Measurements from ENCODE around the gene HMOX1.

The HMOX1 gene

GRCh38 chr22:35380537-35381423, at the start of gene HMOX1:
Gene HMOX1 (plus strand): TSS chr22:35381096. CDS start chr22:35381174, 78 bp downstream.
- peak; percentile 67 for DNase-seq

- DNase-seq, result no peak
Measured at GRCh38 chr22:35332278-35332677, 48.6 kb upstream of the HMOX1 start.

- DNase-seq, result no peak
Measured at GRCh38 chr22:35333220-35333619, 47.7 kb upstream of the HMOX1 start.

GRCh38 chr22:35334004-35334403, 46.9 kb upstream of the HMOX1 start:
- peak; percentile 62 for DNase-seq

GRCh38 chr22:35335468-35335867, 45.4 kb upstream of the HMOX1 start:
- DNase-seq, result no peak

GRCh38 chr22:35335936-35336781, 44.7 kb upstream of the HMOX1 start:
- DNase-seq, result no peak

GRCh38 chr22:35337932-35338331, 43.0 kb upstream of the HMOX1 start:
- no peak for DNase-seq

- DNase-seq, result no peak
Measured at GRCh38 chr22:35341090-35341874, 39.6 kb upstream of the HMOX1 start.

GRCh38 chr22:35342390-35342789, 38.5 kb upstream of the HMOX1 start:
- no peak for DNase-seq

GRCh38 chr22:35343664-35344550, 37.0 kb upstream of the HMOX1 start:
- peak; percentile 20 for DNase-seq

GRCh38 chr22:35344956-35345690, 35.8 kb upstream of the HMOX1 start:
- DNase-seq, result no peak

GRCh38 chr22:35345808-35346505, 34.9 kb upstream of the HMOX1 start:
- no peak for DNase-seq

- DNase-seq, result no peak
Measured at GRCh38 chr22:35346596-35347220, 34.2 kb upstream of the HMOX1 start.

GRCh38 chr22:35347462-35347861, 33.4 kb upstream of the HMOX1 start:
- DNase-seq, result no peak

GRCh38 chr22:35348026-35348590, 32.8 kb upstream of the HMOX1 start:
- DNase-seq, result no peak

- DNase-seq, result no peak
Measured at GRCh38 chr22:35348703-35349102, 32.2 kb upstream of the HMOX1 start.

GRCh38 chr22:35349368-35349703, 31.6 kb upstream of the HMOX1 start:
- no peak for DNase-seq

- no peak for DNase-seq
Measured at GRCh38 chr22:35349704-35350538, 31.0 kb upstream of the HMOX1 start.

Measured in activated CD4-positive, alpha-beta T cell treated with anti-CD3 and anti-CD28 coated beads for 48 hours (primary cell).